NCI-H1694 (cell line): ENCODE results near the gene RXYLT1.
"Not testable (repeated sequence)": the region's sequence is repeated elsewhere in the genome, so short reads cannot be mapped to it uniquely, and the experiment has no call there.

Source experiments
- DNase-seq: peaks from one replicate; lab custom pipeline; 2025; lab: John Stamatoyannopoulos, UW

RXYLT1 gene

GRCh38 chr12:63804746-63805145 is 25.0 kb downstream of the RXYLT1 start:
- DNase-seq: no peak

GRCh38 chr12:63805704-63806672 is 26.3 kb downstream of the RXYLT1 start:
- DNase-seq: no peak

- DNase-seq: no peak
These were observed 28.9 kb downstream of the RXYLT1 start for GRCh38 chr12:63808631-63809030.

GRCh38 chr12:63809566-63809965 is 29.9 kb downstream of the RXYLT1 start:
- no peak for DNase-seq

- DNase-seq: no peak
These were observed 31.6 kb downstream of the RXYLT1 start for GRCh38 chr12:63811334-63811733.

- no peak for DNase-seq
These were observed 32.0 kb downstream of the RXYLT1 start for GRCh38 chr12:63811755-63812154.

- no peak for DNase-seq
These were observed 34.5 kb downstream of the RXYLT1 start for GRCh38 chr12:63814146-63814772.

GRCh38 chr12:63815482-63815852 is 35.8 kb downstream of the RXYLT1 start:
- no peak for DNase-seq

- DNase-seq: no peak
These were observed 36.3 kb downstream of the RXYLT1 start for GRCh38 chr12:63816031-63816430.

GRCh38 chr12:63820427-63820826 is 40.7 kb downstream of the RXYLT1 start:
- no peak for DNase-seq

- no peak for DNase-seq
These were observed 42.1 kb downstream of the RXYLT1 start for GRCh38 chr12:63821781-63822251.

GRCh38 chr12:63822352-63822751 is 42.6 kb downstream of the RXYLT1 start:
- DNase-seq: no peak

- DNase-seq: no peak
These were observed 43.3 kb downstream of the RXYLT1 start for GRCh38 chr12:63823040-63823439.

GRCh38 chr12:63826006-63826585 is 46.4 kb downstream of the RXYLT1 start:
- DNase-seq: peak; percentile 28

GRCh38 chr12:63828867-63829266 is 49.2 kb downstream of the RXYLT1 start:
- DNase-seq: no peak

- DNase-seq: no peak
These were observed 56.3 kb downstream of the RXYLT1 start for GRCh38 chr12:63836046-63836445.

GRCh38 chr12:63836936-63837335 is 57.2 kb downstream of the RXYLT1 start:
- peak; percentile 43 for DNase-seq

GRCh38 chr12:63838411-63838810 is 58.7 kb downstream of the RXYLT1 start:
- DNase-seq: no peak

- DNase-seq: no peak
These were observed 61.3 kb downstream of the RXYLT1 start for GRCh38 chr12:63841011-63841410.

GRCh38 chr12:63841571-63841970 is 61.9 kb downstream of the RXYLT1 start:
- DNase-seq: no peak

GRCh38 chr12:63842750-63843149 is 63.0 kb downstream of the RXYLT1 start:
- DNase-seq: not testable (repeated sequence)

- no peak for DNase-seq
These were observed 63.6 kb downstream of the RXYLT1 start for GRCh38 chr12:63843254-63843720.
